GM18505 (cell line): ENCODE data around the gene TAAR2.
"Not testable (repeated sequence)": the region's sequence is repeated elsewhere in the genome, so short reads cannot be mapped to it uniquely, and the experiment has no call there.

Source experiments
- ATAC-seq: cut with Tn5 transposase; IDR thresholded peaks from one replicate; pipeline ENCODE4 v1.9.1; 2021; ENCODE audit not compliant: unreplicated experiment
- POLR2A ChIP-seq: IDR thresholded peaks from 4 replicates; pipeline ENCODE4 v1.6.1; 2011; ENCODE audit warnings: borderline replicate concordance; ENCODE audit not compliant: insufficient read depth, insufficient read length; ENCODE audit errors: extremely low read depth

The TAAR2 gene

GRCh38 chr6:132643547-132643946 is 19.5 kb upstream of the TAAR2 start:
- no peak for TF ChIP-seq POLR2A
- ATAC-seq, result no peak

- ATAC-seq, result not testable (repeated sequence)
These were observed 13.1 kb upstream of the TAAR2 start for GRCh38 chr6:132637135-132637534.

DNA sequence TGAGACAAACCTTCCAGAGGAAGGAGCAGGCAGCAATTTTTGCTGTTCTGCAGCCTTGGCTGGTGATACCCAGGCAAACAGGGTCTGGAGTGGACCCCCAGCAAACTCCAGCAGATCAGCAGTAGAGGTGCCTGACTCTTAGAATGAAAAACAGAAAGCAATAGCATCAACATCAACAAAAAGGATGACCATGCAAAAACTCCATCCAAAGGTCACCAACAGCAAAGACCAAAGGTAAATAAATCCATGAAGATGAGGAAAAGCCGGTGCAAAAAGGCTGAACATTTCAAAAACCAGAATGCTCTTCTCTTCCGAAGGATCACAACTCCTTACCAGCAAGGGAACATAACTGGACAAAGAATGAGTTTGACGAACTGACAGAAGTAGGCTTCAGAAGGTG is 11.8 kb upstream of the TAAR2 start:
- ATAC-seq, result not testable (repeated sequence)

DNA sequence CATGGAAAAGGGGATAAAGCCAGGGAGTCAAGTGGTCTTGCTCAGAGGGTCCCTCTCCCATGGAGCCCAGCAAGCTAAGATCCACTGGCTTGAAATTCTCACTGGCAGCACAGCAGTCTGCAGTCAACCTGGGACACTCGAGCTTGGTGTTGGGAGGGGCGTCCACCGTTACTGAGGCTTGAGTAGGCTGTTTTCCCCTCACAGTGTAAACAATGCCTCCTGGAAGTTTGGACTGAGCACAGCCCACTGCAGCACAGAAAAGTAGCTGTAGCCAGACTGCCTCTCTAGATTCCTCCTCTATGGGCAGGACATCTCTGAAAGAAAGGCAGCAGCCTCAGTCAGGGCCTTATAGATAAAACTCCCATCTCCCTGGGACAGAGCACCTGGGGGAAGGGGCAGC is 11.2 kb upstream of the TAAR2 start:
- not testable (repeated sequence) for ATAC-seq

- ATAC-seq, result no peak
- TF ChIP-seq POLR2A, result no peak
These were observed 10.7 kb upstream of the TAAR2 start for GRCh38 chr6:132634796-132635195.

DNA sequence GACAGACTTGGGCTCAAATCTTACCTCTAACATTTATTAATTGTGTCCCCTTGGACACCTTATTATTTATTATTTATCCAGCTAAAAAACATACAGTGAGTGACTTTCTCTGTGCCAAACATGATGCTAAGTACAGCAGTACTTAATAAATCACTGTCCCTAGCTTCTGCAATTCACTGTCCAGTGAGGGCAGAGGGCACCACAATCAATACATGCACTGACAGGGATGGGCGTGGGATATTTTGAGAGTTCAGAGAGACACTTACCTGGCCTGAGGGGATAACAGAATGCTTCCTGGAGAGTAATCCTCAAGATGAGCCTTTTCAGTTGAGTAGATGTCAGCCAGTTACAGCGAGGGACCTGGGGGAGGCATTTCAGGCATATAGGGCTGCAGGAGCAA is 9.3 kb upstream of the TAAR2 start:
- TF ChIP-seq POLR2A, result no peak
- ATAC-seq, result no peak

GRCh38 chr6:132623106-132623845 is 799 bp downstream of the TAAR2 start:
- no peak for ATAC-seq
- TF ChIP-seq POLR2A, result no peak

- ATAC-seq, result no peak
- TF ChIP-seq POLR2A, result no peak
These were observed 7.4 kb downstream of the TAAR2 start for GRCh38 chr6:132616677-132617076.

GRCh38 chr6:132614554-132614953 is 9.5 kb downstream of the TAAR2 start:
- ATAC-seq, result no peak

GRCh38 chr6:132612449-132613108 is 11.5 kb downstream of the TAAR2 start:
- TF ChIP-seq POLR2A, result no peak
- no peak for ATAC-seq

More at GRCh38 chr6:132614554-132614953, 9.5 kb downstream of the TAAR2 start:
- TF ChIP-seq POLR2A, result no peak

DNA sequence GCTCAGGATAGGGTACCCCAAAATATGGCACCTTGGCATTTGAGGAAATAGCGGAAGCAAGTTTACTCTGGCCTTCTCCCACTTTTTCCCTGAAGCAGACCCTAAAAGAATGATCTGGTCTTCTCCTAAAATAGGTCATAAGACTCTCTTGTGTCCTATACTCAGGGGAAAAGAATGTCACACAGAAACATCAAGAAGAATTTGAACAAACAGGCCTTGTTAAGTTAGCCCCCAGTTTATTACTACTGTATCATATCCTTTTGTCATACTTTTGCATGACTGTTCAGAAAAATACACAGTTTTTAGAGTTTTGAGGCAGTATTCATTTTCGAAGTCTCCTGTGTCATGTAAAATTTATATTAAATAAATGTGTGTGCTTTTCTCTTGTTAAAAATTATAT is 12.5 kb downstream of the TAAR2 start:
- no peak for ATAC-seq
- no peak for TF ChIP-seq POLR2A

- no peak for ATAC-seq
- no peak for TF ChIP-seq POLR2A
These were observed 16.4 kb downstream of the TAAR2 start for GRCh38 chr6:132607544-132608233.

- no peak for ATAC-seq
- no peak for TF ChIP-seq POLR2A
These were observed 19.4 kb downstream of the TAAR2 start for GRCh38 chr6:132604635-132605152.

- not testable (repeated sequence) for ATAC-seq
These were observed 23.2 kb downstream of the TAAR2 start for GRCh38 chr6:132600900-132601299.

DNA sequence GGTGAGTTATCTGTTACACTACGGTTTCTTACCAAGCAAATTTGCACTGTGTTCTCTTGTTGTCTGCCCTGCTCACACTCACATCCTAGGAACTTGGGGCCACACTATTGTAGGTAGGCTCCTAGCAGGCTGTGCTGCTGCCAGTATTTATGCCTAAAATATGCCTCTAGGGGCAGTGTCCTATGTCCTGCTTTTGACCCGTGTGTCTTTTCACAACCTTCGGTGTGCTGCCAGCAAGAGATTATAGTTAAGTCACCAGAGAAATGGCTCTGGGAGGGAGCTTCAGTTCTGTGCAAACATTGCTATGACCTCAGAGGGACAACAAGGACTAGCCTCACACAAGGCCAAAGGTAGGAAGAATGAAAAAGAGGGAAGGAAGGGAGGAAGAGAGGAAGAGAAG is 25.6 kb downstream of the TAAR2 start:
- no peak for ATAC-seq
- no peak for TF ChIP-seq POLR2A

GRCh38 chr6:132596201-132596600 is 27.9 kb downstream of the TAAR2 start:
- ATAC-seq, result no peak
- TF ChIP-seq POLR2A, result no peak
